Endothelial cell of umbilical vein (primary cell): ENCODE measurements around the gene CXXC5.

Experiments used
- EZH2 ChIP-seq: IDR thresholded peaks from 2 replicates; pipeline ENCODE4 v1.6.1; 2012; ENCODE audit warnings: borderline replicate concordance, low read depth, mild to moderate bottlenecking, moderate library complexity, low read length, inconsistent platforms; ENCODE audit not compliant: severe bottlenecking
- GATA2 ChIP-seq: IDR thresholded peaks from 2 replicates; pipeline ENCODE4 v1.7.0; 2011; ENCODE audit warnings: low read depth, mild to moderate bottlenecking, moderate library complexity, mixed read lengths, low read length; ENCODE audit not compliant: insufficient read length, insufficient read depth
- TF ChIP-seq, protein P1 (sequence below), 2 donors: IDR thresholded peaks; 1 replicate in 1 of 2; 2 replicates in 1 of 2; pipeline ENCODE4 v1.5.1; 2011; ENCODE audit warnings: low read length in 2 of 2, mild to moderate bottlenecking in 2 of 2, moderate library complexity in 2 of 2, control low read depth in 1 of 2, inconsistent platforms in 1 of 2, low read depth in 1 of 2; ENCODE audit not compliant: insufficient read depth in 1 of 2; ENCODE audit errors: extremely low read depth in 1 of 2

DNA sequence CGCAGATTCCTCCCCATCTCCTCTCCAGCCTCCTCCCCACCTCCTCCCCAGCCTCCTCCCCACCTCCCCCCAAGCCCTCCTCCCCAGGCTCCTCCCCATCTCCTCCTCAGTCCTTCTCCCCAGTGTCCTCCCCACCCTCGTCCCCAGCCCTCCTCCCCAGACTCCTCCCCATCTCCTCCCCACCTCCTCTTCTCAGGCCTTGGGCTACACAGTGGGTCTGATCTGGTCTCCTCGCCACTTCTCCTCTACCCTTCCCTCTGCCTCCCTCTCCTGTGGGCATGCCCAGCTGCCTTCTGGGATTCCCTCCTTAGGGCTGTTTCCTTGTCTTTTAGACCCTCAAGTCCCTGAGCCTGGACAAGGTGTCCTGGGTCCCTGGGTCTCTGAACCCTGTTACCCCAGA, 28.3 kb downstream of the CXXC5 start:
- TF ChIP-seq, protein P1, sequence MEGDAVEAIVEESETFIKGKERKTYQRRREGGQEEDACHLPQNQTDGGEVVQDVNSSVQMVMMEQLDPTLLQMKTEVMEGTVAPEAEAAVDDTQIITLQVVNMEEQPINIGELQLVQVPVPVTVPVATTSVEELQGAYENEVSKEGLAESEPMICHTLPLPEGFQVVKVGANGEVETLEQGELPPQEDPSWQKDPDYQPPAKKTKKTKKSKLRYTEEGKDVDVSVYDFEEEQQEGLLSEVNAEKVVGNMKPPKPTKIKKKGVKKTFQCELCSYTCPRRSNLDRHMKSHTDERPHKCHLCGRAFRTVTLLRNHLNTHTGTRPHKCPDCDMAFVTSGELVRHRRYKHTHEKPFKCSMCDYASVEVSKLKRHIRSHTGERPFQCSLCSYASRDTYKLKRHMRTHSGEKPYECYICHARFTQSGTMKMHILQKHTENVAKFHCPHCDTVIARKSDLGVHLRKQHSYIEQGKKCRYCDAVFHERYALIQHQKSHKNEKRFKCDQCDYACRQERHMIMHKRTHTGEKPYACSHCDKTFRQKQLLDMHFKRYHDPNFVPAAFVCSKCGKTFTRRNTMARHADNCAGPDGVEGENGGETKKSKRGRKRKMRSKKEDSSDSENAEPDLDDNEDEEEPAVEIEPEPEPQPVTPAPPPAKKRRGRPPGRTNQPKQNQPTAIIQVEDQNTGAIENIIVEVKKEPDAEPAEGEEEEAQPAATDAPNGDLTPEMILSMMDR (IDR thresholded peaks at IDR 0.05; ENCODE audit: extremely low read depth in 1 of 2, insufficient read depth in 1 of 2, low read depth in 1 of 2, low read length in 2 of 2) = no peak
- TF ChIP-seq GATA2 (no peak), EZH2 (no peak)
